ENCODE data around the gene RILP. TPM values are rescaled to one million over a fixed set of nuclear protein-coding genes. Genes with fewer than 3 reads are reported as not detected.
A peak's percentile ranks its signal among the peaks of the same experiment; 100 is the strongest.

Gene RILP
- total RNA-seq, 1 donor from 2014 or later, result 41.5 TPM

GRCh38 chr17:1645207-1646171 is 4.2 kb downstream of the RILP start, which contains the start of gene SCARF1:
Gene SCARF1, minus strand, starts transcription at chr17:1645732. Its CDS starts 35 bp downstream, at chr17:1645697.
- ATAC-seq (no peak), DNase-seq (peak; percentile 76)
- no peaks in the 10 kb centered on the region for H3K27me3 ChIP-seq (ENCODE audit: low read depth)
- H3K4me3 ChIP-seq, result peak within 1 kb of the TSS; percentile 62
- H3K27ac ChIP-seq, result peak within 1 kb of the TSS; percentile 95
- no peak for TF ChIP-seq CTCF (IDR thresholded peaks at IDR 0.05)
- peaks cover 61% of the 10 kb centered on the region for H3K4me1 ChIP-seq
- intact Hi-C loops (cut with DNase I), result no loop called here
- no peaks in the 10 kb centered on the region for H3K9me3 ChIP-seq
- peaks cover 7% of the 10 kb centered on the region for H3K36me3 ChIP-seq

GRCh38 chr17:1644493-1645206 is 5.0 kb downstream of the RILP start:
- ATAC-seq, result no peak
- Histone ChIP-seq H3K27me3 (ENCODE audit: low read depth) (no peaks in the 10 kb centered on the region), H3K4me1 (peaks cover 61% of the 10 kb centered on the region), H3K36me3 (peaks cover 4% of the 10 kb centered on the region), H3K4me3 (peak overlapping the region; percentile 62), H3K9me3 (no peaks in the 10 kb centered on the region), H3K27ac (peak overlapping the region; percentile 95)
- no peak for TF ChIP-seq CTCF (IDR thresholded peaks at IDR 0.05)
- intact Hi-C loops (cut with DNase I), result no loop called here
- no peak for DNase-seq

GRCh38 chr17:1643999-1644492 is 5.6 kb downstream of the RILP start:
- Histone ChIP-seq H3K36me3 (peaks cover 4% of the 10 kb centered on the region), H3K4me1 (peaks cover 61% of the 10 kb centered on the region), H3K27ac (peak overlapping the region; percentile 95), H3K9me3 (no peaks in the 10 kb centered on the region), H3K27me3 (ENCODE audit: low read depth) (no peaks in the 10 kb centered on the region), H3K4me3 (peak overlapping the region; percentile 62)
- DNase-seq (peak; percentile 74), ATAC-seq (peak; percentile 42 to 65)
- TF ChIP-seq CTCF (IDR thresholded peaks at IDR 0.05), result no peak
- intact Hi-C loops (cut with DNase I), result no loop called here

- peak; percentile 30 for TF ChIP-seq CTCF (IDR thresholded peaks at IDR 0.05)
- H3K27me3 ChIP-seq (ENCODE audit: low read depth), result no peaks in the 10 kb centered on the region
- H3K36me3 ChIP-seq, result peaks cover 9% of the 10 kb centered on the region
- ATAC-seq, result peak; percentile 61 to 63
- peak; percentile 89 for DNase-seq
- intact Hi-C loops (cut with DNase I), result no loop called here
- H3K4me1 ChIP-seq, result peaks cover 59% of the 10 kb centered on the region
- peak overlapping the region; percentile 62 for H3K4me3 ChIP-seq
- H3K27ac ChIP-seq, result peak overlapping the region; percentile 95
- no peaks in the 10 kb centered on the region for H3K9me3 ChIP-seq
These were observed 6.2 kb downstream of the RILP start for GRCh38 chr17:1643293-1643998.

GRCh38 chr17:1641065-1641403 is 8.6 kb downstream of the RILP start:
- peaks cover 26% of the 10 kb centered on the region for H3K36me3 ChIP-seq
- intact Hi-C loops (cut with DNase I), result no loop called here
- no peak for DNase-seq
- no peak overlapping the region for H3K4me3 ChIP-seq
- H3K27ac ChIP-seq, result peak overlapping the region; percentile 56
- no peak for TF ChIP-seq CTCF (IDR thresholded peaks at IDR 0.05)
- H3K27me3 ChIP-seq (ENCODE audit: low read depth), result no peaks in the 10 kb centered on the region
- H3K9me3 ChIP-seq, result no peaks in the 10 kb centered on the region
- H3K4me1 ChIP-seq, result peaks cover 35% of the 10 kb centered on the region
- ATAC-seq, result no peak

All from lower lobe of right lung (tissue), 2 donors.